GM12878 (cell line): ENCODE data around the gene FADD. TPM values are rescaled to one million over a fixed set of nuclear protein-coding genes. Genes with fewer than 3 reads are reported as not detected.

Source experiments
- ATAC-seq: fragments of 200-7000 bp; cut with Tn5 transposase; 3 replicates; pipeline ENCODE4 v1.9.1; 2020; ENCODE audit warnings: mild to moderate bottlenecking, moderate library complexity
- BruUV-seq: library from RNA; stranded (reverse); fragments of 400-500 nt; replicated peaks from 2 replicates; lab custom pipeline; 2021; lab: Mats Ljungman, UMichigan
- CTCF ChIA-PET: fragments of 300-600 bp; sonication (Branson Sonifier 250); formaldehyde crosslinking; extraction: SDS; loops from one replicate; lab custom pipeline; 2021; ENCODE audit warnings: inconsistent platforms; lab: Yijun Ruan, JAX
- POLR2A ChIA-PET: fragments of 350-600 bp; formaldehyde crosslinking; extraction: SDS; loops from one replicate; lab custom pipeline; 2021; ENCODE audit warnings: inconsistent platforms; lab: Charles Lee
- RAD21 ChIA-PET: fragments of 300-600 bp; sonication (Branson Sonifier 250); formaldehyde crosslinking; loops from one replicate; lab custom pipeline; 2023; ENCODE audit warnings: antibody characterized with exemption; ENCODE audit not compliant: unreplicated experiment; lab: Charles Lee
- SMC1A ChIA-PET: fragments of 300-600 bp; sonication (Branson Sonifier 250); formaldehyde crosslinking; loops from one replicate; lab custom pipeline; 2023; ENCODE audit not compliant: unreplicated experiment, uncharacterized antibody; lab: Charles Lee
- DNase-seq: peaks from one replicate; pipeline ENCODE4 v3.0.0-alpha.2; 2011; ENCODE audit warnings: low read depth, low spot score
- FAIRE-seq: peaks from 3 replicates; lab custom pipeline; 2011; peaks lifted over from hg19 to GRCh38; lab: Jason Lieb, UNC
- H2AFZ ChIP-seq: 2 replicates; pipeline ENCODE4 v1.6.0; 2011; ENCODE audit warnings: low read depth, low read length, control low read depth; ENCODE audit not compliant: control insufficient read depth
- H3K27ac ChIP-seq: 2 replicates; pipeline ENCODE4 v1.5.1; 2011; ENCODE audit warnings: control low read depth; ENCODE audit not compliant: control insufficient read depth, insufficient read depth
- H3K27me3 ChIP-seq, 2 experiments: replicated peaks in 1 of 2; 2 replicates each; pipeline versions ENCODE4 v1.6.0 to v1.6.1; 2011; ENCODE audit warnings: low read length in 1 of 2; ENCODE audit not compliant: control insufficient read depth in 2 of 2, insufficient read depth in 2 of 2
- H3K36me3 ChIP-seq, 2 experiments: 2 replicates each; pipeline ENCODE4 v1.5.1; 2011; ENCODE audit warnings: low read length in 1 of 2; ENCODE audit not compliant: control insufficient read depth in 2 of 2, insufficient read depth in 2 of 2
- H3K4me1 ChIP-seq: 2 replicates; pipeline ENCODE4 v1.6.1; 2011; ENCODE audit warnings: mild to moderate bottlenecking, low read length, moderate library complexity, mixed read lengths; ENCODE audit not compliant: control insufficient read depth, insufficient read depth
- H3K4me2 ChIP-seq: 2 replicates; pipeline ENCODE4 v1.6.0; 2011; ENCODE audit warnings: control low read depth; ENCODE audit not compliant: control insufficient read depth, insufficient read depth
- H3K4me3 ChIP-seq: fragments of 200-600 bp; sonication (generic); 2 replicates; pipeline ENCODE4 v1.5.1; 2016
- H3K79me2 ChIP-seq: 2 replicates; pipeline ENCODE4 v1.6.0; 2011; ENCODE audit warnings: low read length; ENCODE audit not compliant: control insufficient read depth, insufficient read depth
- H3K9ac ChIP-seq: 2 replicates; pipeline ENCODE4 v1.8.0; 2011; ENCODE audit warnings: low read length, control low read depth, mixed read lengths; ENCODE audit not compliant: control insufficient read depth, insufficient read depth
- H3K9me3 ChIP-seq: replicated peaks from 3 replicates; pipeline ENCODE4 v1.5.1; 2011; ENCODE audit warnings: mild to moderate bottlenecking, low read length; ENCODE audit not compliant: control insufficient read depth, insufficient read depth
- H4K20me1 ChIP-seq: 2 replicates; pipeline ENCODE4 v1.6.0; 2011; ENCODE audit not compliant: control insufficient read depth, insufficient read depth
- CEBPB ChIP-seq, 2 experiments: fragments of 150-350 bp in 1 of 2; IDR thresholded peaks; 2 replicates each; pipeline ENCODE4 v1.6.1; 2012 to 2014; ENCODE audit warnings: low read depth in 2 of 2, low read length in 2 of 2, borderline replicate concordance in 1 of 2, inconsistent platforms in 1 of 2
- CEBPZ ChIP-seq: fragments of 150-350 bp; IDR thresholded peaks from 2 replicates; pipeline ENCODE4 v1.6.1; 2016; ENCODE audit warnings: low read depth, low read length
- EGR1 ChIP-seq, 2 experiments: IDR thresholded peaks; 1 replicate in 1 of 2; 2 replicates in 1 of 2; pipeline ENCODE4 v1.6.1; 2011 to 2012; ENCODE audit warnings: low read depth in 2 of 2, low read length in 2 of 2, borderline replicate concordance in 1 of 2, mild to moderate bottlenecking in 1 of 2, moderate library complexity in 1 of 2
- HDGF ChIP-seq: fragments of 450-650 bp; IDR thresholded peaks from 2 replicates; pipeline ENCODE4 v1.6.1; 2016; ENCODE audit warnings: antibody characterized with exemption
- IRF3 ChIP-seq: fragments of 450-650 bp; IDR thresholded peaks from 2 replicates; pipeline ENCODE4 v1.6.1; 2014; ENCODE audit warnings: mild to moderate bottlenecking
- JUNB ChIP-seq: IDR thresholded peaks from 2 replicates; pipeline ENCODE4 v1.6.1; 2016; ENCODE audit warnings: antibody characterized with exemption, mild to moderate bottlenecking
- MXI1 ChIP-seq: fragments of 150-350 bp; IDR thresholded peaks from 2 replicates; pipeline ENCODE4 v1.6.1; 2011; ENCODE audit warnings: low read depth, mild to moderate bottlenecking, inconsistent platforms, low read length, improper control_type of control experiment
- NR2C2 ChIP-seq: IDR thresholded peaks from 2 replicates; pipeline ENCODE4 v1.6.1; 2011; ENCODE audit warnings: borderline replicate concordance, low read depth; ENCODE audit not compliant: control insufficient read depth, insufficient read length
- POLR2AphosphoS5 ChIP-seq: IDR thresholded peaks from 2 replicates; pipeline ENCODE4 v1.6.1; 2011; ENCODE audit warnings: mild to moderate bottlenecking, low read length, inconsistent platforms
- RUNX3 ChIP-seq: IDR thresholded peaks from 2 replicates; pipeline ENCODE4 v1.6.1; 2012; ENCODE audit warnings: low read length, inconsistent platforms
- SIX5 ChIP-seq: IDR thresholded peaks from 2 replicates; pipeline ENCODE4 v1.6.1; 2011; ENCODE audit warnings: mild to moderate bottlenecking, low read depth, low read length, moderate library complexity; ENCODE audit not compliant: severe bottlenecking
- SMC3 ChIP-seq: IDR thresholded peaks from 2 replicates; pipeline ENCODE4 v1.6.1; 2011; ENCODE audit warnings: low read length, improper control_type of control experiment, borderline replicate concordance
- USF2 ChIP-seq: IDR thresholded peaks from 2 replicates; pipeline ENCODE4 v1.6.1; 2011; ENCODE audit warnings: low read depth, low read length, improper control_type of control experiment, borderline replicate concordance
- WRNIP1 ChIP-seq: IDR thresholded peaks from 2 replicates; pipeline ENCODE4 v1.6.1; 2011; ENCODE audit warnings: low read depth, low read length, improper control_type of control experiment, borderline replicate concordance
- ZNF24 ChIP-seq: fragments of 450-650 bp; IDR thresholded peaks from 2 replicates; pipeline ENCODE4 v1.6.1; 2017; ENCODE audit warnings: antibody characterized with exemption, mild to moderate bottlenecking
- WGBS: methylation state at CpG from one replicate; pipeline ENCODE4 v1.1.6; 2016; ENCODE audit warnings: low lambda C conversion rate; ENCODE audit not compliant: insufficient replicate concordance, insufficient coverage; ENCODE audit errors: missing lambda C conversion rate; 5-methylcytosine and 5-hydroxymethylcytosine counted together
- in situ Hi-C: fragments of 300-500 bp; cut with MboI; formaldehyde crosslinking; loops from 9 replicates; pipeline ENCODE4 v1.14.3; 2018; ENCODE audit warnings: mixed read lengths
- intact Hi-C: fragments of 100-400 bp; cut with micrococcal nuclease; formaldehyde crosslinking; loops from one replicate; pipeline ENCODE4 v1.14.2; 2022; ENCODE audit not compliant: unreplicated experiment
- polyA plus RNA-seq, 11 experiments: library from polyadenylated mRNA; depleted of rRNA in 4 of 11; unstranded in 6 of 11; stranded (reverse) in 5 of 11; fragments of >200 nt; fragmentation: Nextera tagmentation in 4 of 11; fragmentation: Illumina TruSeq in 1 of 11; extraction: Ambion mirVana in 4 of 11; extraction: Trizol in 1 of 11; gene quantifications; 1 replicate in 1 of 11; 2 replicates in 10 of 11; pipeline versions ENCODE4 v1.2.1 to v1.2.3, GENCODE V29; 2011 to 2016; ENCODE audit warnings: inconsistent platforms in 2 of 11, missing spikeins in 2 of 11, low read depth in 1 of 11
- total RNA-seq, 4 experiments: library from RNA; depleted of rRNA in 3 of 4; stranded (reverse); fragments of >200 nt in 3 of 4; fragmentation: Illumina TruSeq in 1 of 4; extraction: Trizol in 1 of 4; gene quantifications; 2 replicates each; pipeline versions ENCODE4 v1.2.1 to v1.2.3, GENCODE V29; 2013 to 2021

Gene FADD
- total and polyA plus RNA-seq, 10 of the 15 experiments (the other 5 are each of a cell fraction or from before 2014, with no cell fraction given), result 0.32 to 38.7 (median 21.8) TPM

GRCh38 chr11:70210051-70210501 lies 7.0 kb downstream of the FADD start (continued):
- TF ChIP-seq EGR1 (IDR thresholded peaks at IDR 0.05; ENCODE audit: borderline replicate concordance in 1 of 2, low read depth in 2 of 2, low read length in 2 of 2), result no peak
- TF ChIP-seq IRF3, result no peak
- no peak for TF ChIP-seq HDGF
- no peak for TF ChIP-seq SIX5
- TF ChIP-seq CEBPB (IDR thresholded peaks at IDR 0.05; ENCODE audit: borderline replicate concordance in 1 of 2, low read depth in 2 of 2, low read length in 2 of 2), result no peak

- ChIA-PET POLR2A (no interaction called here), CTCF (no interaction called here), SMC1A (no interaction called here), RAD21 (no interaction called here)
- H3K9me3 ChIP-seq, result no peaks in the 10 kb centered on the region
- ATAC-seq (no peak), FAIRE-seq (no peak), DNase-seq (no peak)
- H3K36me3 ChIP-seq, result peaks cover 7 to 13% of the 10 kb centered on the region in 2 experiments
- no TSS peak for BruUV-seq
- no peak overlapping the region for H2AFZ ChIP-seq
- intact Hi-C loops, result no loop called here
- H3K27me3 ChIP-seq, result no peaks in the 10 kb centered on the region
- in situ Hi-C loops, result no loop called here
- H4K20me1 ChIP-seq, result peaks cover 6% of the 10 kb centered on the region; the same call in 1 of the 2 replicates
- WGBS, result 79% methylated on average over 5 of the region's 5 CpGs
- no peak overlapping the region for H3K9ac ChIP-seq
- H3K79me2 ChIP-seq, result peaks cover 3% of the 10 kb centered on the region
- H3K4me2 ChIP-seq, result no peak overlapping the region
- H3K4me1 ChIP-seq, result no peaks in the 10 kb centered on the region
- H3K4me3 ChIP-seq, result no peak overlapping the region
- no peak overlapping the region for H3K27ac ChIP-seq
- TF ChIP-seq USF2 (no peak), MXI1 (no peak), NR2C2 (no peak), POLR2AphosphoS5 (no peak), RUNX3 (no peak), SMC3 (no peak), JUNB (no peak), ZNF24 (no peak), CEBPZ (no peak), WRNIP1 (no peak)
Observed at GRCh38 chr11:70210530-70210929, 7.4 kb downstream of the FADD start.
